ENCODE results near the gene LRCH1. TPM values are rescaled to one million over a fixed set of nuclear protein-coding genes. Genes with fewer than 3 reads are reported as not detected.
A peak's percentile ranks its signal among the peaks of the same experiment; 100 is the strongest.

Gene LRCH1
- total RNA-seq, 6 experiments from 2014 or later = 11.3 to 13.9 (median 12.5) TPM

- Mint-ChIP-seq H3K27me3 (ENCODE audit: insufficient read depth) (peaks cover 3% of the 10 kb centered on the region; the same call in 1 of the 2 replicates), H3K9me3 (no peaks in the 10 kb centered on the region), H3K4me1 (ENCODE audit: low read depth) (peaks cover 13% of the 10 kb centered on the region), H3K27ac (no peak overlapping the region), H3K36me3 (ENCODE audit: low read depth) (no peaks in the 10 kb centered on the region), H3K4me3 (no peak overlapping the region)
- no peak for DNase-seq
- TF ChIP-seq, protein P1, sequence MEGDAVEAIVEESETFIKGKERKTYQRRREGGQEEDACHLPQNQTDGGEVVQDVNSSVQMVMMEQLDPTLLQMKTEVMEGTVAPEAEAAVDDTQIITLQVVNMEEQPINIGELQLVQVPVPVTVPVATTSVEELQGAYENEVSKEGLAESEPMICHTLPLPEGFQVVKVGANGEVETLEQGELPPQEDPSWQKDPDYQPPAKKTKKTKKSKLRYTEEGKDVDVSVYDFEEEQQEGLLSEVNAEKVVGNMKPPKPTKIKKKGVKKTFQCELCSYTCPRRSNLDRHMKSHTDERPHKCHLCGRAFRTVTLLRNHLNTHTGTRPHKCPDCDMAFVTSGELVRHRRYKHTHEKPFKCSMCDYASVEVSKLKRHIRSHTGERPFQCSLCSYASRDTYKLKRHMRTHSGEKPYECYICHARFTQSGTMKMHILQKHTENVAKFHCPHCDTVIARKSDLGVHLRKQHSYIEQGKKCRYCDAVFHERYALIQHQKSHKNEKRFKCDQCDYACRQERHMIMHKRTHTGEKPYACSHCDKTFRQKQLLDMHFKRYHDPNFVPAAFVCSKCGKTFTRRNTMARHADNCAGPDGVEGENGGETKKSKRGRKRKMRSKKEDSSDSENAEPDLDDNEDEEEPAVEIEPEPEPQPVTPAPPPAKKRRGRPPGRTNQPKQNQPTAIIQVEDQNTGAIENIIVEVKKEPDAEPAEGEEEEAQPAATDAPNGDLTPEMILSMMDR (IDR thresholded peaks at IDR 0.05) = no peak
Observed at GRCh38 chr13:46529216-46529919, 23.6 kb upstream of the LRCH1 start.

- peaks cover 13% of the 10 kb centered on the region for H3K4me1 Mint-ChIP-seq (ENCODE audit: low read depth)
- peaks cover 5% of the 10 kb centered on the region for H3K27me3 Mint-ChIP-seq (ENCODE audit: insufficient read depth)
- no peak overlapping the region for H3K27ac Mint-ChIP-seq
- DNase-seq = peak; percentile 47
- TF ChIP-seq, protein P1 (IDR thresholded peaks at IDR 0.05) = no peak
- no peaks in the 10 kb centered on the region for H3K9me3 Mint-ChIP-seq
- no peaks in the 10 kb centered on the region for H3K36me3 Mint-ChIP-seq (ENCODE audit: low read depth)
- H3K4me3 Mint-ChIP-seq = no peak overlapping the region
Observed at GRCh38 chr13:46530084-46530935, 22.7 kb upstream of the LRCH1 start.

GRCh38 chr13:46531953-46532352 lies 21.0 kb upstream of the LRCH1 start:
- Mint-ChIP-seq H3K27ac (no peak overlapping the region), H3K4me1 (ENCODE audit: low read depth) (peaks cover 13% of the 10 kb centered on the region), H3K36me3 (ENCODE audit: low read depth) (no peaks in the 10 kb centered on the region), H3K9me3 (no peaks in the 10 kb centered on the region), H3K27me3 (ENCODE audit: insufficient read depth) (peaks cover 2% of the 10 kb centered on the region), H3K4me3 (no peak overlapping the region)
- TF ChIP-seq, protein P1 (IDR thresholded peaks at IDR 0.05) = no peak
- no peak for DNase-seq

DNA sequence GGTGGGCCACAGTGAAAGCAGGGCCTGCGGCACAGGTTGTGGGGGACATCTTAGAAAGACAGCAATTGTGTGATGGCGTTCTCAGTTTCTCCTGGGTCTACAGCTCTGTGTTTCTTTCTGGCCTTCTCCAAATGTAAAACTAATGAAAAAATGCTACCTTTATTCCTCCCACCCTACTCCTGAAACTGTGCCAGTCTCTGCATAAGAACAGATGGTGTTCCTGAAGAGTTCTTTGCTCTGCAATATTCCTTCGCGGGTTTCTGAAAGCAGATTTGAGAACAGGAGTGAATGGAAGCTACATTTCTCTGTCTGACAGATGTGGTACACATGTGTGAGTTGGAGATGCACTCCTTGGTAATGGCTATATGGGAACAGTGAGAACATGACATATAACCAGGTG lies 18.0 kb upstream of the LRCH1 start:
- Mint-ChIP-seq H3K9me3 (no peaks in the 10 kb centered on the region), H3K36me3 (ENCODE audit: low read depth) (no peaks in the 10 kb centered on the region), H3K27me3 (ENCODE audit: insufficient read depth) (peaks cover 5% of the 10 kb centered on the region; the same call in 1 of the 2 replicates), H3K4me1 (ENCODE audit: low read depth) (peaks cover 10% of the 10 kb centered on the region), H3K27ac (no peak overlapping the region), H3K4me3 (no peak overlapping the region)
- TF ChIP-seq, protein P1 (IDR thresholded peaks at IDR 0.05) = no peak
- no peak for DNase-seq

DNA sequence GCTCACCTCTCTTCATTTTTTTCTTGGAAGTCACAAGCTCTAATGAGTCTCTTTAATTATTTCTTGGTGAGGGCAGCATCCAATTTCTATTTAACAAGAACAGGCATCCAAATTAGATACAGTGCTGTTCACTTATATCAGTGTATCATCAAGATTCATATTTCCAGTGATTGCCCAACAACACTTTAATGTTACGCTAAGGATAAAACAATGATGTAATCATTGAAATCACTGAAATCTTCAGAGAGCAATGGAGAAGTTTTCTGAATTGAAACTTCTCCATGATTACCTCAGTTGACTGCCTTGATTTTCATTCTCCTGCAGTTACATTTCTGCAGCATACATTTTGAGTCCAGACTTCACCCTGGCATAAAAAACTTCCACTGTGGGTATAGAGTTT lies 17.1 kb upstream of the LRCH1 start:
- H3K9me3 Mint-ChIP-seq = no peaks in the 10 kb centered on the region
- H3K4me1 Mint-ChIP-seq (ENCODE audit: low read depth) = peaks cover 2% of the 10 kb centered on the region
- H3K27ac Mint-ChIP-seq = no peak overlapping the region
- no peaks in the 10 kb centered on the region for H3K36me3 Mint-ChIP-seq (ENCODE audit: low read depth)
- TF ChIP-seq, protein P1 (IDR thresholded peaks at IDR 0.05) = no peak
- peaks cover 5% of the 10 kb centered on the region; the same call in 1 of the 2 replicates for H3K27me3 Mint-ChIP-seq (ENCODE audit: insufficient read depth)
- no peak overlapping the region for H3K4me3 Mint-ChIP-seq
- no peak for DNase-seq
